Thymus (tissue), 11 donors: ENCODE measurements around the gene TF. TPM values are rescaled to one million over a fixed set of nuclear protein-coding genes. Genes with fewer than 3 reads are reported as not detected.
"Not testable (repeated sequence)": the region's sequence is repeated elsewhere in the genome, so short reads cannot be mapped to it uniquely, and the experiment has no call there.

Experiments used
- DNase-seq, 9 donors: peaks; one replicate each; pipeline ENCODE4 v3.0.0-alpha.2; 2013; ENCODE audit warnings: low spot score in 9 of 9, low read depth in 6 of 9, missing footprints in 1 of 9
- H3K27ac ChIP-seq, 2 donors: one replicate each; pipeline ENCODE4 v1.5.1; 2013; ENCODE audit warnings: control low read depth in 1 of 2, low read depth in 1 of 2, low read length in 1 of 2, mild to moderate bottlenecking in 1 of 2, moderate library complexity in 1 of 2
- H3K27me3 ChIP-seq, 2 donors: one replicate each; pipeline ENCODE4 v1.5.1; 2013; ENCODE audit warnings: low read length in 1 of 2; ENCODE audit not compliant: control insufficient read depth in 2 of 2, insufficient read depth in 1 of 2
- H3K36me3 ChIP-seq, 2 donors: one replicate each; pipeline ENCODE4 v1.5.1; 2013; ENCODE audit warnings: low read length in 1 of 2, mild to moderate bottlenecking in 1 of 2, moderate library complexity in 1 of 2; ENCODE audit not compliant: control insufficient read depth in 2 of 2, insufficient read depth in 2 of 2
- H3K4me1 ChIP-seq, 2 donors: one replicate each; pipeline ENCODE4 v1.5.1; 2013; ENCODE audit warnings: low read length in 2 of 2; ENCODE audit not compliant: control insufficient read depth in 2 of 2, insufficient read depth in 2 of 2
- H3K4me3 ChIP-seq, 2 donors: one replicate each; pipeline ENCODE4 v1.5.1; 2013; ENCODE audit warnings: low read length in 2 of 2, control low read depth in 1 of 2, mild to moderate bottlenecking in 1 of 2
- H3K9me3 ChIP-seq, 2 donors: one replicate each; pipeline ENCODE4 v1.5.1; 2013; ENCODE audit warnings: low read length in 1 of 2, mild to moderate bottlenecking in 1 of 2; ENCODE audit not compliant: control insufficient read depth in 2 of 2, insufficient read depth in 1 of 2
- WGBS: extraction: QIAGEN DNeasy Blood & Tissue Kit; methylation state at CpG from one replicate; pipeline ENCODE4 v1.1.7; 2013; 5-methylcytosine and 5-hydroxymethylcytosine counted together
- polyA plus RNA-seq: library from polyadenylated mRNA; stranded (reverse); fragments of 200-250 nt; gene quantifications from one replicate; pipeline ENCODE4 v1.2.3, GENCODE V29; 2013
- total RNA-seq: library from RNA; stranded (reverse); fragments of 120-200 nt; gene quantifications from one replicate; pipeline ENCODE4 v1.2.4, GENCODE V29; 2013
- donor health status: healthy.

Gene TF
- total and polyA plus RNA-seq, 2 donors, result 1.9 to 2.9 TPM

- no peaks in the 10 kb centered on the region for H3K4me1 ChIP-seq
- WGBS, result 93% methylated on average over 3 of the region's 3 CpGs
- no peaks in the 10 kb centered on the region for H3K9me3 ChIP-seq
- H3K27me3 ChIP-seq, result peaks cover 0 to 2% of the 10 kb centered on the region in 2 donors
- H3K4me3 ChIP-seq, result no peak overlapping the region
- DNase-seq, result no peak
- H3K36me3 ChIP-seq, result no peaks in the 10 kb centered on the region
- H3K27ac ChIP-seq, result no peak overlapping the region
Observed at GRCh38 chr3:133709139-133709750, 36.9 kb upstream of the TF start.

DNA sequence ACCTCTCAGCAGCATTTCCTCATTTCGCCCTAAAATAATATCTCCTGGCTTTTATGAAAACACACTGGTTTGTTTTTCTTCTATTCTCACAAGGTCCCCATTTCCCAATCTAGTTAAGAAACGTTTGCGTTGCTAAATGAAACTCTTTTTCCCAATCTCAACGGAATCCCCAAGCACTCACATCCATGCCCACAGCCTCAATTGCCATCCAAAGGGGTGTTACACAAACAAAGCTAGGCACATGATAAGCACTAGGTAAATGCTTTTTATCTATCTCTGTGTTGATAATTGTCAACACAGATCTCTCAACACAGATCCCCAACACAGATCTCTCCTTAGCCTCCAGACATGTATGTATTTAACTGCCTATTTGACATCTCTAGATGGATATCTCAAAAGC lies 35.2 kb upstream of the TF start:
- Histone ChIP-seq H3K4me3 (no peak overlapping the region), H3K4me1 (no peaks in the 10 kb centered on the region), H3K27ac (no peak overlapping the region), H3K36me3 (no peaks in the 10 kb centered on the region), H3K9me3 (no peaks in the 10 kb centered on the region), H3K27me3 (peaks cover 0 to under 1% of the 10 kb centered on the region in 2 donors)
- WGBS, result 87% methylated on average over 4 of the region's 4 CpGs
- DNase-seq, result no peak

DNA sequence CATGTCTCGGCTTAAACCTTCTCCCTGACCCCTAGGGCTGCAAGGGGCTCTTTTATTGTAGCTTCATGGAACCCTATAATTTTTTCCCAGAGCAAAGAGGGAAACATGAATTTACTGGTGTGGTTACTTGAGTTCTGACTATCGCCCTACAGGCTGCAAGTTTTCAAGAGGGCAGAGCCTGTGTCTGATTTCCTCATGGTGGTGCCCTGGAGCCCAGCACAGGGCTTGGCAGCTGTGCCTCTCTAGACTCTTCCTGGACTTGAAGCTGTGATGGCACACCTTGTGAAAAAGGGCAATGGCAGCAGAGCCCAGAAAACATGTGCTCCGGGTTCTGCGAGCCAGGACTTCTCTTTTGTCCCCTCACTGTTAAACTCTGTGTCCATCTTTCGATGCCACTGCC lies 34.2 kb upstream of the TF start:
- H3K36me3 ChIP-seq, result no peaks in the 10 kb centered on the region
- H3K27me3 ChIP-seq, result no peaks in the 10 kb centered on the region
- no peak overlapping the region for H3K27ac ChIP-seq
- DNase-seq, result no peak
- no peaks in the 10 kb centered on the region for H3K9me3 ChIP-seq
- H3K4me1 ChIP-seq, result no peaks in the 10 kb centered on the region
- WGBS, result 86% methylated on average over 5 of the region's 5 CpGs
- H3K4me3 ChIP-seq, result no peak overlapping the region

- no peaks in the 10 kb centered on the region for H3K4me1 ChIP-seq
- 92% methylated on average over 5 of the region's 5 CpGs for WGBS
Observed at GRCh38 chr3:133713347-133713746, 32.8 kb upstream of the TF start.

DNA sequence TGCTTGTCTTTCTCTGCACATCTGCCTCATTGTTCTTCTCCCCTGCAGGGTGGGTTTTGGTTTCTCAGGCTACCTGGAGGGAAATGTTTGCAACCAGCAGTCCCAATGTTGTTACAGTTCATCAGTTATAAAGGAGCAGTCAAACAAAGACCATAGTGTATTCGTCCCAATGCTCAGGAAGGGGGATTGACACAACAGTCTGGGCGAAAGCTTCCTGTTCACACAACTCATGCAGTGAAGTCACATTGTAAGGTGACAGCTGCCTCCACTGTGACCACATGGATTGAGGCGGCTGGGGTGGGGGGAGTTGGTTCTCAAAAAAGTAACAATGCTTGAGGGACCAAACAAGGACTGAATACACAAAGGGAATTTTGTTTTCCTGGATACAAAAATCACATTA lies 28.8 kb upstream of the TF start:
- Histone ChIP-seq H3K4me3 (no peak overlapping the region), H3K36me3 (no peaks in the 10 kb centered on the region), H3K4me1 (no peaks in the 10 kb centered on the region), H3K27ac (no peak overlapping the region), H3K9me3 (no peaks in the 10 kb centered on the region), H3K27me3 (peaks cover 0 to 3% of the 10 kb centered on the region in 2 donors)
- no peak for DNase-seq
- WGBS, result 56% methylated on average over 3 of the region's 3 CpGs

More at GRCh38 chr3:133713347-133713746, 32.8 kb upstream of the TF start:
- DNase-seq, result no peak
- no peak overlapping the region for H3K27ac ChIP-seq
- no peaks in the 10 kb centered on the region for H3K36me3 ChIP-seq
- no peaks in the 10 kb centered on the region for H3K9me3 ChIP-seq
- H3K4me3 ChIP-seq, result no peak overlapping the region
- peaks cover 0 to 3% of the 10 kb centered on the region in 2 donors for H3K27me3 ChIP-seq

DNA sequence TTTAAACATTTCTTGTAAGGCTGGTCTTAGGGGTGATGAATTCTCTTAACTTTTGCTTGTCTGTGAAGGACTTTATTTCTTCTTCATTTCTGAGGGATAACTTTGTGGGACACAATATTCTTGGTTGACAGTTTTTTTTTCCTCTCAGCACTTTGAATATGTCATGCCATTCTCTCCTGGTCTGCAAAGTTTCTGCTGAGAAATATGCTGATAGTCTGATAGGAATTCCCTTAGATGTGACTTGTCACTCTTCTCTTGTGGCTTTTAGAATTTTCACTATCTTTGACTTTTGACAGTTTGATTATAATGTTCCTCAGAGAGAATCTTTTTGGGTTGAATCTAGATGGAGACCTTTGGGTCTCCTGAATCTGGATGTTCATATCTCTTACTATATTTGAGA lies 23.3 kb upstream of the TF start:
- Histone ChIP-seq H3K4me3 (no peak overlapping the region), H3K36me3 (no peaks in the 10 kb centered on the region), H3K9me3 (no peaks in the 10 kb centered on the region), H3K4me1 (no peaks in the 10 kb centered on the region), H3K27ac (no peak overlapping the region), H3K27me3 (peaks cover 0 to under 1% of the 10 kb centered on the region in 2 donors)
- no peak for DNase-seq

- no peaks in the 10 kb centered on the region for H3K36me3 ChIP-seq
- H3K9me3 ChIP-seq, result peaks cover 0 to 3% of the 10 kb centered on the region in 2 donors
- no peak overlapping the region for H3K4me3 ChIP-seq
- no peaks in the 10 kb centered on the region for H3K4me1 ChIP-seq
- DNase-seq, result no peak
- no peaks in the 10 kb centered on the region for H3K27me3 ChIP-seq
- H3K27ac ChIP-seq, result no peak overlapping the region
Observed at GRCh38 chr3:133730993-133731392, 15.2 kb upstream of the TF start.

- WGBS, result 92% methylated on average over 6 of the region's 6 CpGs
Observed at GRCh38 chr3:133732231-133732630, 14.0 kb upstream of the TF start.

DNA sequence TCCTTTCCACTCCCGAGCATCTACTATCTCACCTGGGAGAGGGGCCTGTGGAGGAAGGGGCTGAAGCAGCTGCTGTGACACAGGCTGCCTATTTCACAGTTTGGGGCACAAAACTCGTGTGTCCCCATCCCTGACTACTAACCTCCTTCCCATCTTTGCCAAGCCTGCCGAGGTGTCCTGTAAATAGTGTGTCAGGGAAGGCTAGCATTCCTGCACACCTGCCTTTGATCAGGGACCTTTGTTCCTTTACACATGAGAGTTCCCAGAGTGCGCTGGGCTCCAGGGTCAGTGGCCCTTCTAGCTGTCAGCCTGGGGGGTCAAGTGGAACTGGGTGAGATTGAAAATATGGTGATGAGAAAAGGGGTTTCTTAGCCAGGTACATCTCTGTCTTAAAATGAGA lies 13.0 kb upstream of the TF start:
- peaks cover 0 to 3% of the 10 kb centered on the region in 2 donors for H3K9me3 ChIP-seq
- no peaks in the 10 kb centered on the region for H3K4me1 ChIP-seq
- no peaks in the 10 kb centered on the region for H3K27me3 ChIP-seq
- no peaks in the 10 kb centered on the region for H3K36me3 ChIP-seq
- H3K27ac ChIP-seq, result no peak overlapping the region
- no peak overlapping the region for H3K4me3 ChIP-seq
- WGBS, result 92% methylated on average over 4 of the region's 4 CpGs
- no peak for DNase-seq

More at GRCh38 chr3:133732231-133732630, 14.0 kb upstream of the TF start:
- H3K4me3 ChIP-seq, H3K27ac ChIP-seq, H3K4me1 ChIP-seq, DNase-seq, H3K9me3 ChIP-seq, H3K27me3 ChIP-seq, H3K36me3 ChIP-seq: not testable (repeated sequence)

- H3K27ac ChIP-seq, result no peak overlapping the region
- H3K4me1 ChIP-seq, result no peaks in the 10 kb centered on the region
- peaks cover 0 to 3% of the 10 kb centered on the region in 2 donors for H3K9me3 ChIP-seq
- no peak overlapping the region for H3K4me3 ChIP-seq
- WGBS, result 45% methylated on average over 1 of the region's 1 CpG
- DNase-seq, result no peak
- H3K36me3 ChIP-seq, result no peaks in the 10 kb centered on the region
- H3K27me3 ChIP-seq, result no peaks in the 10 kb centered on the region
Observed at GRCh38 chr3:133734305-133734704, 11.9 kb upstream of the TF start.
